HEK293 (cell line): ENCODE data around the gene CCDC201.

Experiments
- CTCF ChIA-PET: fragments of 350-600 bp; formaldehyde crosslinking; extraction: SDS; loops from one replicate; lab custom pipeline; 2021; ENCODE audit warnings: antibody characterized with exemption; lab: Yijun Ruan, JAX
- POLR2A ChIA-PET: fragments of 300-600 bp; formaldehyde crosslinking; extraction: SDS; loops from one replicate; lab custom pipeline; 2020; ENCODE audit warnings: antibody characterized with exemption, inconsistent platforms; lab: Yijun Ruan, JAX
- H3K27ac ChIP-seq: fragments of 200-500 bp; sonication (Bioruptor generic); 2 replicates; pipeline ENCODE4 v1.5.1; 2014; ENCODE audit warnings: low read depth, low read length, control low read depth, inconsistent platforms; ENCODE audit errors: extremely low read depth
- H3K36me3 ChIP-seq, 2 experiments: fragments of 200-500 bp in 1 of 2; sonication (Bioruptor generic) in 1 of 2; 1 replicate in 1 of 2; 2 replicates in 1 of 2; pipeline ENCODE4 v1.5.1; 2014 to 2017; ENCODE audit warnings: inconsistent platforms in 2 of 2, low read length in 2 of 2; ENCODE audit not compliant: control insufficient read depth in 2 of 2, insufficient read depth in 1 of 2
- H3K4me1 ChIP-seq: fragments of 200-500 bp; sonication (Bioruptor generic); 2 replicates; pipeline ENCODE4 v1.5.1; 2014; ENCODE audit warnings: mild to moderate bottlenecking, low read length, inconsistent platforms; ENCODE audit not compliant: control insufficient read depth, insufficient read depth
- H3K4me3 ChIP-seq: 2 replicates; pipeline ENCODE4 v1.5.1; 2011; ENCODE audit warnings: low read depth, mild to moderate bottlenecking, control low read depth, low read length, moderate library complexity
- H3K9me3 ChIP-seq: fragments of 200-500 bp; sonication (Bioruptor generic); 2 replicates; pipeline ENCODE4 v1.5.1; 2014; ENCODE audit warnings: low read depth, low read length, inconsistent platforms; ENCODE audit not compliant: control insufficient read depth, insufficient read depth
- GLIS1 ChIP-seq: fragments of 450-650 bp; formaldehyde crosslinking; IDR thresholded peaks from 2 replicates; pipeline ENCODE4 v1.5.1; 2016; ENCODE audit warnings: missing biosample characterization, missing genetic modification characterization
- KLF1 ChIP-seq: fragments of 450-650 bp; formaldehyde crosslinking; IDR thresholded peaks from 2 replicates; pipeline ENCODE4 v1.5.1; 2016; ENCODE audit warnings: missing biosample characterization, missing genetic modification characterization
- KLF10 ChIP-seq: fragments of 450-650 bp; IDR thresholded peaks from 2 replicates; pipeline ENCODE4 v1.5.1; 2018; ENCODE audit warnings: missing biosample characterization, mild to moderate bottlenecking, missing genetic modification characterization
- KLF16 ChIP-seq: fragments of 450-650 bp; formaldehyde crosslinking; IDR thresholded peaks from 2 replicates; pipeline ENCODE4 v1.5.1; 2017; ENCODE audit warnings: missing biosample characterization, missing genetic modification characterization
- KLF8 ChIP-seq: fragments of 450-650 bp; formaldehyde crosslinking; IDR thresholded peaks from 2 replicates; pipeline ENCODE4 v1.5.1; 2016; ENCODE audit warnings: missing biosample characterization, missing genetic modification characterization
- TRIM28 ChIP-seq: IDR thresholded peaks from 2 replicates; pipeline ENCODE4 v1.6.1; 2011; ENCODE audit warnings: low read length, control low read depth, borderline replicate concordance
- ZBTB20 ChIP-seq: fragments of 450-650 bp; formaldehyde crosslinking; IDR thresholded peaks from 2 replicates; pipeline ENCODE4 v1.5.1; 2016; ENCODE audit warnings: missing biosample characterization, missing genetic modification characterization
- ZBTB6 ChIP-seq: fragments of 450-650 bp; formaldehyde crosslinking; IDR thresholded peaks from 2 replicates; pipeline ENCODE4 v1.5.1; 2017; ENCODE audit warnings: missing biosample characterization, missing genetic modification characterization
- ZEB2 ChIP-seq: fragments of 450-650 bp; formaldehyde crosslinking; IDR thresholded peaks from 2 replicates; pipeline ENCODE4 v1.5.1; 2016; ENCODE audit warnings: missing biosample characterization, missing genetic modification characterization
- ZFP3 ChIP-seq: fragments of 450-650 bp; formaldehyde crosslinking; IDR thresholded peaks from 2 replicates; pipeline ENCODE4 v1.5.1; 2016; ENCODE audit warnings: low read depth, missing biosample characterization, missing genetic modification characterization
- ZNF133 ChIP-seq: fragments of 450-650 bp; formaldehyde crosslinking; IDR thresholded peaks from 2 replicates; pipeline ENCODE4 v1.5.1; 2016; ENCODE audit warnings: missing biosample characterization, missing genetic modification characterization
- ZNF19 ChIP-seq: fragments of 450-650 bp; formaldehyde crosslinking; IDR thresholded peaks from 2 replicates; pipeline ENCODE4; 2016; ENCODE audit warnings: missing biosample characterization, missing genetic modification characterization, low read depth
- ZNF23 ChIP-seq: fragments of 450-650 bp; formaldehyde crosslinking; IDR thresholded peaks from 2 replicates; pipeline ENCODE4 v1.5.1; 2016; ENCODE audit warnings: missing biosample characterization, missing genetic modification characterization, borderline replicate concordance
- ZNF510 ChIP-seq: fragments of 450-650 bp; formaldehyde crosslinking; IDR thresholded peaks from 2 replicates; pipeline ENCODE4 v1.5.1; 2018; ENCODE audit warnings: mild to moderate bottlenecking, missing genetic modification characterization, missing biosample characterization; ENCODE audit not compliant: insufficient replicate concordance
- ZNF600 ChIP-seq: fragments of 450-650 bp; formaldehyde crosslinking; IDR thresholded peaks from 2 replicates; pipeline ENCODE4 v1.5.1; 2016; ENCODE audit warnings: missing biosample characterization, missing genetic modification characterization
- ZNF621 ChIP-seq: fragments of 450-650 bp; formaldehyde crosslinking; IDR thresholded peaks from 2 replicates; pipeline ENCODE4 v1.5.1; 2017; ENCODE audit warnings: missing biosample characterization, missing genetic modification characterization
- ZNF639 ChIP-seq: fragments of 450-650 bp; formaldehyde crosslinking; IDR thresholded peaks from 2 replicates; pipeline ENCODE4 v1.5.1; 2016; ENCODE audit warnings: missing biosample characterization, missing genetic modification characterization
- ZNF654 ChIP-seq: fragments of 450-650 bp; formaldehyde crosslinking; IDR thresholded peaks from 2 replicates; pipeline ENCODE4 v1.5.1; 2016; ENCODE audit warnings: low read depth, missing biosample characterization, missing genetic modification characterization
- ZNF701 ChIP-seq: fragments of 450-650 bp; formaldehyde crosslinking; IDR thresholded peaks from 2 replicates; pipeline ENCODE4 v1.5.1; 2016; ENCODE audit warnings: missing biosample characterization, missing genetic modification characterization
- ZNF707 ChIP-seq: fragments of 450-650 bp; formaldehyde crosslinking; IDR thresholded peaks from 2 replicates; pipeline ENCODE4 v1.5.1; 2016; ENCODE audit warnings: missing biosample characterization, missing genetic modification characterization
- ZNF747 ChIP-seq: fragments of 450-650 bp; formaldehyde crosslinking; IDR thresholded peaks from 2 replicates; pipeline ENCODE4 v1.5.1; 2016; ENCODE audit warnings: missing biosample characterization, missing genetic modification characterization
- ZNF830 ChIP-seq: fragments of 450-650 bp; IDR thresholded peaks from 2 replicates; pipeline ENCODE4 v1.5.0; 2018; ENCODE audit warnings: missing biosample characterization, missing genetic modification characterization, low read depth, mild to moderate bottlenecking, moderate library complexity
- ZNF837 ChIP-seq: fragments of 450-650 bp; formaldehyde crosslinking; IDR thresholded peaks from 2 replicates; pipeline ENCODE4 v1.5.1; 2016; ENCODE audit warnings: missing biosample characterization, missing genetic modification characterization
- ZNF843 ChIP-seq: fragments of 450-650 bp; formaldehyde crosslinking; IDR thresholded peaks from 2 replicates; pipeline ENCODE4 v1.5.1; 2016; ENCODE audit warnings: missing biosample characterization, missing genetic modification characterization

The CCDC201 gene

DNA sequence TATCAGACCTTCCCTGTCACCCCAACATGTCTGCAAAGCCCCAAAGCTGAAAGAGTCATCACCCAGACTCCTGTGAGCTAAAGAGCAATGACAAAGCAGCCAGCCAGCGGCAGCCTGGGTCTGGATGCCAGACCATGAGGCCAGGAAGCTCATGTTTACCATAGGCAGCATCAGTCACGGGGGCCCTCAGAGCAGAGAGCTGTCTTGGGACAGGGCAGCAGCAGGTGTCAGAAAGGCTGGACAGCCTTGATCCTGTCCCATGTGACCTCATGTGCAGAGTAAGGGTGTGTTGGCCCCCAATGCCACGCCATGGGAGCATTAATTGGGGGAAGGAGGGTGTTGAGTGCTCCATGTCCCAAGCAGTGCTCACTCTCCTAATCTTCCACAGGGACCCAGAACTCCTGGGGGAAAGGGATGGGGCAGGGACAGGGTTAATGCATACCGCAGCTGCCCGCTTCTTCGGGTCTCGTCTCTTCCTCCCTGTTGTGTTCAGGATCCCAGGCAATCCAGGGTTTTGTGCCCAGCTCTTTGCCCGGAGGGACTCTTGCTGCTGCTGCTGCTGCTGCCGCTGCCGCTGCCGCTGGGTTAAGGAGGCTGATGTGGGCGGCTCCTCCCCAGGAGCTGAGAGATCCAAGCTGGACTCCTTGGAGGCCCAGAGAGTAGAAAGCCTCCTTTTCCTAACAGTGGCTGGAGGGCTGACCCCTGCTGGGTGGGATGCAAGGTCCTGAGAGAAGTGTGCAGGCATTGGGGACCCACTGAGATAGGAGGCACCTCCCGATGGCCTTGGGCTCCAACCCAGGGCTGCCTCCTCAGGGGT is 7.1 kb downstream of the CCDC201 start:
- no peak overlapping the region for H3K4me3 ChIP-seq
- CTCF ChIA-PET: no interaction called here
- no peaks in the 10 kb centered on the region for H3K36me3 ChIP-seq

DNA sequence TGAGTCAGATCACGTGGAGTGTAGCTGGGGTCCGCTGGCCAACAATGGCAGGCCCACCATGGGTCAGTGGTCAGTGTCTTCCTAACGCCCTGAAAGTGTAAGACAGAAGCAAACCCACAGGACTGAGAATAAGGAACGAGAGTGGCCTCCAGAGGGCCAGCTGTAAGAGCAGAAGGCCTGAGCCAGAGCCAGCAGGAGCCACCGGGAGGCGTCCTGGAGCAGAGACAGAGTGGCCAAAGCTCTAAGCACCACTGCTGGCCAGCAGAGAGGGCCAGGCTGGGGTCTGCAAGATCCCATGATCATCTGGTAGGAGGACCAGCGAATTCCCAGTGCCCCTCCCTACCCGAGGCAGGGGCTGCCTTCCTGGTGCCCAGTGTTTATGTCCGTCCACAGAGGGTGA is 9.2 kb downstream of the CCDC201 start:
- Histone ChIP-seq H3K9me3 (no peaks in the 10 kb centered on the region), H3K27ac (no peak overlapping the region), H3K4me1 (no peaks in the 10 kb centered on the region), H3K36me3 (no peaks in the 10 kb centered on the region), H3K4me3 (no peak overlapping the region)
- CTCF ChIA-PET: interaction anchor here (0.8 to 1.0 kb wide), 4 partner anchors 59 to 1297 kb away, joined by 3 to 4 read pairs (median 3); no protein-coding TSS in a partner anchor
- TF ChIP-seq ZNF654 (tag by site-specific recombination) (no peak), GLIS1 (tag by site-specific recombination) (no peak), KLF8 (tag by site-specific recombination) (no peak), ZNF837 (tag by site-specific recombination) (no peak), ZBTB20 (no peak), ZNF600 (tag by site-specific recombination) (no peak), ZNF133 (tag by site-specific recombination) (no peak), ZNF843 (tag by site-specific recombination) (no peak), ZNF23 (tag by site-specific recombination) (no peak), KLF1 (tag by site-specific recombination) (no peak), ZNF621 (tag by site-specific recombination) (no peak), ZNF19 (tag by site-specific recombination) (no peak), KLF10 (tag by site-specific recombination) (no peak), ZEB2 (no peak), ZBTB6 (tag by site-specific recombination) (no peak), ZNF701 (tag by site-specific recombination) (no peak), ZNF510 (tag by site-specific recombination) (no peak), ZFP3 (tag by site-specific recombination) (no peak)
- POLR2A ChIA-PET: no interaction called here

More for the DNA sequence above, 7.1 kb downstream of the CCDC201 start:
- no peak for TF ChIP-seq ZNF510 (tag by site-specific recombination)
- TF ChIP-seq ZNF830 (tag by site-specific recombination): no peak
- no peak for TF ChIP-seq ZNF707 (tag by site-specific recombination)
- TF ChIP-seq TRIM28: no peak
- TF ChIP-seq KLF16 (tag by site-specific recombination): no peak
- TF ChIP-seq ZNF747: no peak
- TF ChIP-seq ZNF639 (tag by site-specific recombination): no peak
- no peak for TF ChIP-seq ZFP3 (tag by site-specific recombination)
- TF ChIP-seq, all 188 proteins: peak for 0
- POLR2A ChIA-PET: no interaction called here
- Histone ChIP-seq H3K27ac (no peak overlapping the region), H3K9me3 (no peaks in the 10 kb centered on the region), H3K4me1 (no peaks in the 10 kb centered on the region)
